NK-92 (cell line): ENCODE results near the gene ETDA.
"Not testable (repeated sequence)": the region's sequence is repeated elsewhere in the genome, so short reads cannot be mapped to it uniquely, and the experiment has no call there.

Experiments used
- DNase-seq: peaks from one replicate; lab custom pipeline; 2025; ENCODE audit not compliant: unreplicated experiment; lab: John Stamatoyannopoulos, UW

The ETDA gene

DNA sequence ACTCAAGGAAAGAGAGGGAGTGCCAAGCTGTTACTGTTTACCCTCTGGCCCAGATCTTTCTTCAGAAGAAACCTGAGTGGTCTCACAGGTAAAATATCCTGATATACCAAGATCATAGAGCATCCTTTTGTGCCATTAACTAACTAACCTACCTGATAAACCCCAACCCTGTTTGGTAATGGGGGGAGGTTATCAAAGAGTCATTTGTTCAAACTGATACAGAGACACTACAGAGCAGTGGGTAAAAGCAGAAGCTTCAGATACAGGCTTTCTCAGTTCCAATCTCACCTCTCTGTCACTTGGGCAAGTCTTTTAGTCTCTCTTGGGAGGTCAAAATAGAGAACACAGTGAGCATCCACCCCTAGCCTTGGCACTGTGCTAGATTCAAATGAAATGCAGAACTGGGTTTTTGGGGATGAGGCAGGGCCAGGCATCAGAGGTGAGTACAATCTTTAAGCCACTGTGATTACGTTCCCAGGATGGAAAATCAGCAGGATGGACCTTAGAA is at the start of gene ETDA:
Gene ETDA, plus strand, starts transcription at position 51 of the 508 bp plus-strand sequence. CDS start 1,216 bp downstream, outside the sequence.
- not testable (repeated sequence) for DNase-seq

DNA sequence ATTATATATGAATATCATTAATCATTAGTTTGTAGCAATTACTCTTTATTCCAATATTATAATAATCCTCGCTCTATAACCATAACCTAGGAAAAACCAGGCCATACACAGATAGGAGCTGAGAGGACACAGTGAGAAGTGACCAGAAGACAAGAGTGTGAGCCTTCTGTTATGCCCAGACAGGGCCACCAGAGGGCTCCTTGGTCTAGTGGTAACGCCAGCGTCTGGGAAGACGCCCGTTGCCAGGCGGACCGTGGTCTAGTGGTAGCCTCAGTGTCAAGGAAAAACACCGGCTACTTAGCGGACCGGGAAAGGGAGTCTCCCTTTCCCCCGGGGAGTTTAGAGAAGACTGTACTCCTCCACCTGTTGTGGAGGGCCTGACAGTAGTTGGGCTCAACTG is 45.4 kb upstream of the ETDA start:
- DNase-seq, result not testable (repeated sequence)

DNA sequence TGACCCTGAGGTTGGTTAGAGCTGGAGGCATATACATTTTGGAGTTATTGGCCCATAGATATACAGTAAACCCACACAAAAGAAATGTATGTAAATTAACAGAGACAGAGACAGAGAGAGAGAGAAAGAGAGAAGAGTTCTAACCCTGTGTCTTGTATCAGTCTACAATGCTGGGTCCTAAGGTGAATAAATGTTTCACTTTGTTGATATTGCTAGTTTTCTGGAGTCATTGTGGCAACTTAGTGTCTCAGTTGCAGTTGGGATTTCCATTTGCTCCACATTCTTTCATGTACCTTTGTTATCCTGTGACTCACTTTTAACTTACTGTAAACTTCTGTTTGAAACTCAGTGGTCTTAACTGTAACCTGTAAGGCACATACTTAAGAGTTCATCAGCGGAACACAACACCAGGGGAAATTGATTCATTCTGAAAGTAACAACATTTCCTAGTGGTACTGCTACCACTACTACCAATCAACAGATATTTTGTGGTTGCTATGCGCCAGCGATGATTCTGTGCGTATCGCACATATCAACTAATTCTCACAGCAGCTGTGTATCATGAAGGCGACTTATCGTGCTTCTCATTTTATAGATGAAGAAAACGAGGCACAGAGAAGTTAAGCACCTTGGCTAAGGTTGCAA is 38.5 kb upstream of the ETDA start:
- no peak for DNase-seq

DNA sequence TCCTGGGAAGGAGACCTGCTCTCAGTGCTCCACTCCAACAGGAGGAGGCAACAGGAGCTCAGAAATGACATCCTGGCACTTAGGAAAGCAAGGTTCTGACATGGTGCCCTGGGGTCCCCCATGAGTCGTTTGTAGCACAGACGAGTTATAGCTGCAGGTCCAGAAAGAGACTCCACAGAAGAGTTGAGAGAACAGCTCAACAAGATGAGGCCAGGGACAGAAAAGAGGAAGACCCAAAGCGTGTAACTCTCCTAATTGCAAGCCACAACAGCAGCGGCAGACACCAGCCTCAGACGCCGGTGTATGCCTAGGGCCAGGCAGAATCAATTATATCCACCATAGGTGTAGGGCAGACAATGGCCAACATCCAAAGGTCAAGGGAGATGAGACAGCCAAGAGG is 5.9 kb upstream of the ETDA start:
- not testable (repeated sequence) for DNase-seq

- DNase-seq, result not testable (repeated sequence)
Measured at GRCh38 chrX:135256087-135256684, 4.3 kb downstream of the ETDA start.

DNA sequence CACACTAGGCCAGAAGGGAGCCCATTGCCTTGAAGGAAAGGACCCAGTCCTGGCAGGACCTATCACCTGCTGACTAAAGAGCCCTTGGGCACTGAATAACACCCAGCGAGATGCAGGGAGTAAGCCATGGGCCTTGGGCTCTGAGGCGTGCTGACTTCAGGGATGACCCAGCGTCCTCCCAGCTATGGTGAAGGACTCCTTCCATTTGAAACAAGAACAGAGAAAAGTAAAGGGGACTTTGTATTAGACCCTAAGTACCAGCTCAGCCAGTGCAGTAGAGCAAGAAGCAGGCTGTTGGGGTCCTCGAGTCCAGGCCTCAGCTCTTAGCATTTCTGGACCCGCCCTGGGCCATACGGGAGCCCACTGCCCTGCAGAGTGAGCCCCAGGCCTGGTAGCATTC is 5.1 kb downstream of the ETDA start:
- DNase-seq, result no peak

GRCh38 chrX:135257469-135257868 is 5.6 kb downstream of the ETDA start:
- DNase-seq, result no peak

DNA sequence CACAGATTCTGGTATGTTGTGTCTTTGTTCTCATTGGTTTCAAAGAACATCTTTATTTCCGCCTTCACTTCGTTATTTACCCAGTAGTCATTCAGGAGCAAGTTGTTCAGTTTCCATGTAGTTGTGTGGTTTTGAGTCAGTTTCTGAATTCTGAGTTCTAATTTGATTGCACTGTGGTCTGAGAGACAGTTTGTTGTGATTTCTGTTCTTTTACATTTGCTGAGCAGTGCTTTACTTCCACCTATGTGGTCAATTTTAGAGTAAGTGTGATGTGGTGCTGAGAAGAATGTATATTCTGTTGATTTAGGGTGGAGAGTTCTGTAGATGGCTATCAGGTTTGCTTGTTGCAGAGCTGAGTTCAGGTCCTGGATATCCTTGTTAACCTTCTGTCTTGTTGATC is 9.1 kb downstream of the ETDA start:
- DNase-seq, result not testable (repeated sequence)

DNA sequence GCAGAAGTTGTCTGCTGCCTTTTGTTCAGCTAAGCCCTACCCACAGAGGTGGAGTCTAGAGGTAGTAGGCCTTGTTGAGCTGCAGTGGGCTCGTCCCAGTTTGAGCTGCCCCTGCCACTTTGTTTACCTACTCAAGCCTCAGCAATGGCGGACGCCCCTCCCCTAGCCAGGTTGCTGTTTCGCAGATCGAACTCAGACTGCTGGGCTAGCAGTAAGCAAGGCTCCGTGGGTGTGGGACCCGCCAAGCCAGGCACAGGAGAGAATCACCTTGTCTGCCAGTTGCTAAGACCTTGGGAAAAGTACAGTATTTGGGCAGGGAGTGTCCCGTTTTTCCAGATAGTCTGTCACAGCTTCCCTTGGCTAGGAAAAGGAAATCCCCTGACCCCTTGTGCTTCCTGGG is 11.5 kb downstream of the ETDA start:
- DNase-seq, result not testable (repeated sequence)

DNA sequence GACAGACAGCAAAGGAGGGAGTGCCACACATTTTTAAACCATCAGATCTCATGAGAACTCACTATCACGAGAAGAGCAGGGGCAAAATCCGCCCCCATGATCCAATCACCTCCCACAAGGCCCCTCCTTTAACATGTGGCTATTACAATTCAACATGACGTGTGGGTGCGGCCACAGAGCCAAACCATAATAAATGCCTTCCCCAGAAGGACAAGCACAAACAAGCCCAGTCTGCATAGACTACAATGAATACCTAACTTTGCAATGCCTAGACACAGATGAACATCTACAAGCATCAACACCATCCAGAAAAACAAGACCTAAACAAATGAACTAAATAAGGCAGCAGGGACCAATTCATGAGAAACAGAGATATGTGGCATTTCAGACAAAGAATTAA is 12.3 kb downstream of the ETDA start:
- DNase-seq, result no peak

DNA sequence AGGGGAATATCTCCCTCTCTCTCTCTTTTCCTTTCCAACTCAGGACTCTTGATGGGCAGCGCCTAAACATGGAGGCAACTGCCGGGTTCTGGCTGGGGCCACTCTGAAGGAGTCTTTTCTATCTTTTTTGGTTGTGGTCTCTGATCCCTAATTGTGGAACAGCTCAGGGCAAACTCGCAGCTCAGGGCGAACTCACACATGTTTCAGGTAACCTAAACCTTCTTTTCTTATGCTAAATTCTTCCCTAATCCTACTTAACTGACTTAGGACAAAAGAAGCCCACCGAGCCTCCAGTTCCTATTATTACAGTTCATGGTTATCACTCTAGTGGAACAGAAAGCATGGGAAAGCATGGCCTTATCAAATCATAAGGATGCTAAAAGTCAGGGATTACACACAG is 21.3 kb downstream of the ETDA start:
- DNase-seq, result no peak

GRCh38 chrX:135275973-135276372 is 24.1 kb downstream of the ETDA start:
- DNase-seq, result no peak

DNA sequence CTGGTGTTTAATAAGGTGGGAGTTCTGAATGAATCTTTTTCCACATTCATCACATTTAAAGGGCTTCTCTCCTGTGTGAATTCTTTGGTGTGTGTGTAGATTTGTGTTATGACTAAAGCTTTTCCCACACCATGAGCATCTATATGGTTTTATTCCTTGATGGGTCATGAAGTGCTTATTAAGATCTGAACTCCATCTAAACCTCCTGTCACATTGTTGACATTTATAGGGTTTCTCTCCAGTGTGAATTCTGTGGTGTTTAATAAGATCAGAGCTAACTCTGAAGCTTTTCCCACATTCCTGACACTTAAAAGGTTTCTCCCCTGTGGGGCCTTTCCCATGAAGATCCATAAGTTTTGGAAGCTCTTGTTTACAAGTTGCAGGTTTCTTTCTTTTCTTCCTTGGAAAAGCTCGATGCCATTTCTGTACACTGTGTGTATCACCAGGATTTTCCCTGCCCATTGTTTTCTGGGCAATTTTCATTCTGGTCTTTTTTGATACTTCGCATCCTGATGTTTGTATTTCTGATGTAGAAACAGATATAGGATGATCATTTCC is 35.5 kb downstream of the ETDA start:
- no peak for DNase-seq

GRCh38 chrX:135295238-135295943 is 43.5 kb downstream of the ETDA start:
- no peak for DNase-seq

DNA sequence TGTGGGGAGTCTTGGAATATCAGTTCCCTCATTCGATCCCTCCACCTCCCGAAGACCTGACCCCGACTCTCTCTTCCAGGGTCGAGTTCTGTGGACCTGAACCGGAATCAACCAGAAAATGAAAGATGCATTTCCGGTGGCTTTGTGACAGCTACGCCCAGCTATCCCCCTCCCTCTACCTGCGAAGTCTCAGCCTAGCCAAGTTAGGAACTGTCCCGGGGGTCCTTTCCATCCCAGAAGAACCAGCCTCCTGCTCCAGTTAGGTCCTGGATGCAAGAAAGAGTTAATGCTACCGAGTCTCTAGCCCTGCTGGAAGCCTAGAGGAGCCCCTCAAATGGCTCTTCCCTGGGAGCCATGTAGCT is 44.1 kb downstream of the ETDA start:
- DNase-seq, result no peak

DNA sequence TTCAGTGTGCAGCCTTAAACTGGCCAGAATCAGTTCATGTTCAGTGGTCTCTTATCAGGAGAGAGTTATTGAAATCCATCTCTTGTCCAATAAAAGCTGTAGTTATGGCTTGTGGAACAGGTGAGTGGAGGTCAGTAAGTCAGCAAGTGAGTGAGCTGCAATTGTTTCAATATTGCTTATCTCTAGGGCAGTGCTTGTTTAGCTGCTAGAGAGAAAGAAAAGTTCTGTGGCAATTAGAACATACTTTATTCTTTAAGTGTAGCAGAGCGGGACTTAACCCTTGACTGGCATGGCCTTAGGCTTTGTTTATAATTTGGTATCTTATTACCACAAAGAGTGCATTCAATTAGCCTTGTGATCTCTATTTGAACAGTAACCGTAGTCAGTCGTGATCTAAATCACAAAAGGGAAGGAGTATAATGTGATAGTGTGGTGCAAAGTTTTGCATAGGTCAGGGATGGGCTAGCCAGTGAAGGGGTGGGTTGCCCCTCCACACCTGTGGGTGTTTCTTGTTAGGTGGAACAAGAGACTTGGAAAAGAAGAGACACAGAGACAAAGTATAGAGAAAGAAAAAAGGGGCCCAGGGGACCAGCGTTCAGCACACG is 50.5 kb downstream of the ETDA start:
- no peak for DNase-seq
